ENCODE measurements around the gene RFTN1. TPM values are rescaled to one million over a fixed set of nuclear protein-coding genes. Genes with fewer than 3 reads are reported as not detected.

RFTN1 gene
- total RNA-seq, 1 donor from 2014 or later: 76.0 TPM

- no peak for DNase-seq (ENCODE audit: low read depth)
Measured at GRCh38 chr3:16381426-16381825, 132.1 kb downstream of the RFTN1 start.

DNA sequence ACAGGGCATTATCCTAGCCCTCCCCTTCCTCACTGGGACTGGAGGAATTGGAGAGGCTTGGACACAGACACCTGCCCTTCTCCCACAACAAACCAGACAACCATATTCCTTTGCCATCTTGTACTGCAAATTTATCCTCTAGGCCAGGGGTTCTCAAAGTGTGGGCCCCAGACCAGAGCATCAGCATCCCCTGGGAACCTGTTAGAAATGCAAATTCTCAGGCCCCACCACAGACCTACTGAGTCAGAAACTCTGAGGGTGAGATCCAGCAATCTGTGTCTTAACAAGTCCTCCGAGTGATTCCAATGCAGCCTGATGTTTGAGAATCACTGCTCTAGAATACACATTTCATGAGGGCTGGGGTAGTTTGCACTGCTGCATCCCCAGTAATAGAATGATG is 133.1 kb downstream of the RFTN1 start:
- DNase-seq (ENCODE audit: low read depth): no peak

DNA sequence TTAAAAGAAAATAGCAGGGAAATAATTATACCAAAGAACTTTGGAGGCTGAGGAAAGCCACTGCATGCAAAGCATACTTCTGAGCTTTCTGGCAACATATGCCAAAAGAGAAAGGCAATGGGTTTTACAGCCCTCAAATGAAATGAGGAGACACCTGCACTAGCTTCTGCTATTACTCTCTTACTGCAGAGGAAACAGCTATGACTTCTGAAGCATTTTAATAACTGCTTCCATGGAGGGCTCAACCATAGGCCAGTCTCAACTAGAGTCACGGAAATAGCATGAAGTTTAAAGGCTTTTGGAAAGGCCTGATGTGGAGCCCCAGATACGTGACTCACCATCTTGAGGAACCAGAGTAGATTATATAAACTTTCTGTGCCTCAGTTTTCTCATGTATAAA is 133.7 kb downstream of the RFTN1 start:
- DNase-seq (ENCODE audit: low read depth): no peak

DNA sequence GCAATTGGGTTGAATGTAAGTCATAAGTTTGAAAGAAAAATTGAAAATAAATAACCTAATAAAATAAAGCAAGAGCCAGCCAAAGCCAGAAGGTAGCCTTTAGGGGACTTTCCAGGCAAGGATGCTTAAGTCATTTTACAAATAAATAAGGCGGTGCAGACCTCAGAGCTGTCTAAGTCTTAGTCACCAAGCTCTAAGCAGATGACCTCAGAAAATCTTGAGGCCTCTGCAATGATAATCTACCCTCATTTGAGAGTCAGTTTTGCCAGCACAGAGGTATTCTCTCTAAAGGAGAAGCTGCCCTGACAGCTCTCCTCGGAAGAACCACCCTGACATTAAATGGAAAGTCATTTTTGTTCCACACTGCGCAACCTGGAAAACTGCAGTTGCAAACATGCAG is 134.6 kb downstream of the RFTN1 start:
- DNase-seq (ENCODE audit: low read depth): no peak

DNA sequence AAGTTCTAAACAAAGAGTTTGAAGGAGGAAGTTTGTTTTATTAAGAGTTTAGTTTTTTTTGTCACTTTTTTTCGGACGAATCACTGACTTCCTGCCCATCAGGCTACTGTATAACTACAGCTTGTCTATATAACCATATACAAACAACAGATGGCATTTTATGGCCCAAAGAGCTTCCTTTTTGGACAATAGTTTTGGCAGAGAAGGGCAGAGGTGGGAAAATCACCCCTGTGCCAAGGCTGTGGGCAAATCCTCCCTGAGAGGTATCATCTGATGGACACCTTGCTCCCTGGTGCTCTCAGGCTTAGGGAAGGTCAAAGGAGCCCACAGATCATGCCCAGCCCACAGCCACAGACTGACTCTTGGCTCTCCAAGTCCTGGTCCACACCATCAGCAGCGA is 135.1 kb downstream of the RFTN1 start:
- no peak for DNase-seq (ENCODE audit: low read depth)

GRCh38 chr3:16377847-16378302 is 135.6 kb downstream of the RFTN1 start:
- DNase-seq (ENCODE audit: low read depth): no peak

- DNase-seq (ENCODE audit: low read depth): no peak
Measured at GRCh38 chr3:16377196-16377595, 136.3 kb downstream of the RFTN1 start.

DNA sequence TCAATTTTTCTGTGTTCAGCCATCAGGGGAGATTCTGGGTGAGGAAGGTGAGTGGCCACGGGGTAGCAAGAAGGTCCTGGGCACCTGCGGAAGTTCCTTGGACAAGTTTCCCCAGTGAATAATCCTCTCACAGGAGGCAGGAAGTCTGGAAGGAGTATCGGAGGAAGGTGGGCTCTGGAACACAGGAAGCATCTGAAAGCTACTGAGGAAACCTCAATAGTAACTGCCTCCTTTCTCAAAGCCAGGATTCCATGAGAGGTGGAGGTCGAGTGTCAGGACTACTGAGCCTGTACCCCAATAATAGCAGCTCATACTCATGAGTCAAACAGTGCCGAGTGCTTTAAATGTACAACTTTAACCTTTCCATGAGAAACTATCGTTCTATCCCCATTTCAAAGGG is 137.6 kb downstream of the RFTN1 start:
- DNase-seq (ENCODE audit: low read depth): no peak

DNA sequence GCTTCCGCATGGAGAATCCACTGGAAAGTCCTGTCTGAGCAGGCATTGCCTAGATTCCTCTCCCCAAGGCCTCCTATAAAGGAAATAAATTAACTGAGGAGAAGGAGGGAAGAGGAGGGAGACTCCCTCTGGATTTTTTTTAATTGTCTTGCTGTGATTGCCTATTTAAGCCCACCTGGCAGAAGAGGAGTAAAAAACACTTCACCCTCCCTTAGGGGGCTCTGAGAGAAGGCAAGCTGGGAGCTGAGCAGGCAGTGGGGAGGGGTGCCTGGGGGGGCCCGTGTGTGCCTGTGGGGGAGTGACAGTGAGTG is 138.6 kb downstream of the RFTN1 start:
- no peak for DNase-seq (ENCODE audit: low read depth)

DNA sequence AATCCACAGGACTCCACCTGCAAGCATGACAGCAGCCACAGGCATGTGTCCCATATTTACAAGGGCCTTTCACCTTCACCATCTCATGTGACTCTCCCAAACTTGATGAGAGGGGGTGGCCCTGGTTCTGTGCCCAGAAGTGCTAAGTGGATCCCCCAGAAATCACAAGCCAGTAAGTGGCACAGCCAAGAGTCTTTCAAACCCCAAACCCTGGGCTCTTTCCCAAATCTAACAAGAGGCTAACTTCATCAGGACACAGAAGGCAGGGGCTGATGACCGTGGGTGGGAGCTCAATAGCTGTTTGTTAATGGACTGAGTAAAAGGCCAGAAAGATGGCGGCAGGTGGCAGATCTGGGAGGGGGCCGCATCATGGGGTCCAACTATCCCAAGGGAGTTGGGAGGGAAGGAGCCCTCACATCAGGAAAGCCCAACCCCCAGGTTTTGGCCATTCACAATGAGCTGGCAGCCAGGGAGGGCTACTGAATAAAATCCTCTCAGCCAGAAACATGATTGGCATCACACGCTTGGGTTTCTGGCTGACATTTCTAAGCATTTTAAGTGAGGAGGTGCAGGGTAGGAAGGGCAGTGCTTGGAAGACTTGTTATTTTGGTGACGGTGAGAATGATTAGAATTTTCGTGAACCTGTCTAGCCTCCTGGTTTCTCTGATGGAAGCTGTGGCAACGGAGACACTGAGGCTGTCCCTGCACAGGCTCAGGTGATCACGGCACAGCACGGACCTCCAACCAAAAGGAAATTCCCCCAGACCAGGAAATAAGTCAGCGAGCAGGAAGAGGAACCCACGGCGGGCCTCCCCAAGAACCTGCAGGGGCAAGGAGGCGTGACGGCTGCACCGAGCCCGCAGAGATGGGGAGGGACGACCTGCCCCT is 139.2 kb downstream of the RFTN1 start:
- DNase-seq (ENCODE audit: low read depth): no peak

GRCh38 chr3:16373341-16373946 is 140.1 kb downstream of the RFTN1 start:
- no peak for DNase-seq (ENCODE audit: low read depth)

GRCh38 chr3:16372362-16373292 is 140.9 kb downstream of the RFTN1 start:
- no peak for DNase-seq (ENCODE audit: low read depth)

GRCh38 chr3:16370872-16371740 is 142.4 kb downstream of the RFTN1 start:
- DNase-seq (ENCODE audit: low read depth): peak; percentile 68

GRCh38 chr3:16370503-16370871 is 143.0 kb downstream of the RFTN1 start:
- no peak for DNase-seq (ENCODE audit: low read depth)

- DNase-seq (ENCODE audit: low read depth): no peak
Measured at GRCh38 chr3:16369885-16370284, 143.6 kb downstream of the RFTN1 start.

DNA sequence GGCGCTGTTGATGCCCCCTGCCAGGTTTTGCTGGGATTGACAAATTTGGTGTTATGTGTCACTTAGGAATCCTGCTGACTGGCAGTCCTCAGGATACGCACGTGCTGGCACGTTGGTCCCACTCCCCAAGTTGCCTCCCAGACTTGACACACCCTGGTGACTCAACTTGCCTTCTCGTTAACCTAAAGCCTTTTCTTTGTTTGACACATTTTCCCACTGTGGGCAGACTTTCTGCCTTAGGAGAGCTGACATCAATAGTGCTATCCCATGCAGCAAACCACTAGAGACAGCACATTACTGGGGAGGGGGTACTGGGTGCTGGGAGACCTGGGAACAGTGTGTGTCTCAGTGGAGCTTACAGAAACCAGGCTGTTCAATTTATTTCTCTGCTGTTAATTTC is 144.2 kb downstream of the RFTN1 start:
- no peak for DNase-seq (ENCODE audit: low read depth)

DNA sequence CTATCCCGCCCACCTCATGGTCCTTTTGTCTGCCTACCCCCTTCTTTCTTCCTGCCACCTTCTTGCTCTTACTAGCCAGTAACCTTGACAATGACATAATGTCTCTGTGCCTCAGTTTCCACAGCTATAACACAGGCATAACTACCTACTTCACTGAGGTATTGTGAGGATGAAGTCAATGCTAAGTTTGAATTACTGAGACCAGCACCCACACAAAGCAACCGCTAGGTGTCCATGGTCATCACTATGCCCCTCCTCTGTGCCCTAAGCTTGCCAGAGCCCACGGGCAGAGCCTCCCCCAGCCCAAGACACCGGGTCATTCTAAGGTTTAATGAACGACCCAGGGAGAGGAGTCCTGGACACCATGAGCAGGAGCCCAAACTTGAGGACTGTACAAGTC is 146.9 kb downstream of the RFTN1 start:
- no peak for DNase-seq (ENCODE audit: low read depth)

GRCh38 chr3:16365491-16366128 is 147.9 kb downstream of the RFTN1 start:
- DNase-seq (ENCODE audit: low read depth): no peak

DNA sequence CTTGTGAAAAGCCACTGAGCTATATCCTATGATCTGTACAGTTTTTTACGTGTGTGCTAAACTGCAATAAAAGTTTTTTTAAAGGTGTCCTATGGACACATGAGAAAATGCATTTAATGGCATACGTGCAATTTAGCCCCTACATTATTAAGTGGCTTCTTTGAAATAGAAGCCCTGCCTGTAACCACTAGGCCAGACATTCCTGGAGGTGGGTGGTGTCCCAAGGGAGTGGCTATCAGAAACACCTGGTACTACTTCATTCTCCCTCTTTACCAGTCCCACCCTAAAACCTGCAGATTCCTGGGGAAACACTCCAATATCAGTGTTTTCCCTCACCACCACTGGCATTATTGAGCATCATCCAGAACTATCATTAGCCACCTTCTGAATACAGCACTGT is 148.5 kb downstream of the RFTN1 start:
- DNase-seq (ENCODE audit: low read depth): no peak

DNA sequence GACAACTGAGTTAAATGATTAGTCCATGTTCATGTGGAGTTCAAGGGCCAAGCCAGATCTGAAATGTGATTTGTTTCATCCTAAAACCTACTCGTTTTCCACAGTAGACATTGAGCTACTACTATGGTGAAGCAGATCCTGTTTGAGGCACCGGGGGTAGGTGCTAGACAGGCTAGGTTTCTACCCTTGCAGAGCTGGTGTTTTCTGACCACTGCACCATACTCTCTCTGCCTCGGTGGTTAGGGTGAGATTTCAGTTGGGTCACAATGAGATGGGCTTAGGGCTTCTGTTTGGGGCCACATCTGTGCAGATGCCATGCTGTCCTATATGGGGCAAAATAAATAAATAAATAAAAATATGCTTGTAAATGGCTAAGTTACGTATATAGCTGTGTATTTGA is 149.2 kb downstream of the RFTN1 start:
- DNase-seq (ENCODE audit: low read depth): no peak
